NT2/D1 (cell line): ENCODE results near the gene CAMTA2.

Source experiments
- DNase-seq: peaks from one replicate; pipeline ENCODE4 v3.0.0-alpha.2; 2011; ENCODE audit warnings: low read depth, low spot score
- H3K27me3 ChIP-seq: 2 replicates; pipeline ENCODE4 v1.6.0; 2011; ENCODE audit warnings: mild to moderate bottlenecking; ENCODE audit not compliant: insufficient read length, insufficient read depth
- H3K36me3 ChIP-seq: 2 replicates; pipeline ENCODE4 v1.6.1; 2011; ENCODE audit warnings: mild to moderate bottlenecking, low read length, mixed read lengths; ENCODE audit not compliant: insufficient read depth, insufficient read length
- H3K4me1 ChIP-seq: 2 replicates; pipeline ENCODE4 v1.5.1; 2011; ENCODE audit not compliant: insufficient read depth, insufficient read length
- H3K4me3 ChIP-seq: 2 replicates; pipeline ENCODE4 v1.5.1; 2011; ENCODE audit warnings: low read depth; ENCODE audit not compliant: insufficient read length
- H3K9ac ChIP-seq: 2 replicates; pipeline ENCODE4 v1.6.0; 2011; ENCODE audit warnings: low read depth; ENCODE audit not compliant: insufficient read length
- H3K9me3 ChIP-seq: 2 replicates; pipeline ENCODE4 v1.5.1; 2011; ENCODE audit warnings: mild to moderate bottlenecking, low read length; ENCODE audit not compliant: insufficient read depth
- SUZ12 ChIP-seq: IDR thresholded peaks from 2 replicates; pipeline ENCODE4 v1.6.1; 2011; ENCODE audit not compliant: insufficient read length, insufficient read depth; ENCODE audit errors: extremely low read depth
- YY1 ChIP-seq: IDR thresholded peaks from 2 replicates; pipeline ENCODE4 v1.6.1; 2011; ENCODE audit not compliant: insufficient read length, insufficient read depth
- ZNF274 ChIP-seq: IDR thresholded peaks from 2 replicates; pipeline ENCODE4 v1.6.1; 2011; ENCODE audit warnings: mild to moderate bottlenecking, low read depth, low read length

Gene CAMTA2

GRCh38 chr17:4938688-4939545 is 48.6 kb downstream of the CAMTA2 start:
- Histone ChIP-seq H3K4me3 (peak overlapping the region; percentile 91), H3K4me1 (peaks cover 10% of the 10 kb centered on the region), H3K36me3 (peaks cover 65% of the 10 kb centered on the region), H3K27me3 (no peaks in the 10 kb centered on the region), H3K9ac (peak overlapping the region; percentile 99), H3K9me3 (no peaks in the 10 kb centered on the region)
- DNase-seq, result no peak
- TF ChIP-seq YY1 (no peak), ZNF274 (no peak), SUZ12 (no peak)

- peaks cover 57% of the 10 kb centered on the region for H3K36me3 ChIP-seq
- no peaks in the 10 kb centered on the region for H3K9me3 ChIP-seq
- peak overlapping the region; percentile 99 for H3K9ac ChIP-seq
- no peak for DNase-seq
- H3K4me1 ChIP-seq, result peaks cover 10% of the 10 kb centered on the region
- H3K27me3 ChIP-seq, result no peaks in the 10 kb centered on the region
- H3K4me3 ChIP-seq, result no peak overlapping the region
- no peak for TF ChIP-seq SUZ12
- TF ChIP-seq ZNF274, result no peak
- no peak for TF ChIP-seq YY1
These were observed 49.4 kb downstream of the CAMTA2 start for GRCh38 chr17:4938069-4938491.

GRCh38 chr17:4937553-4937952 is 49.9 kb downstream of the CAMTA2 start:
- TF ChIP-seq SUZ12, result no peak
- TF ChIP-seq ZNF274, result no peak
- TF ChIP-seq YY1, result no peak
- Histone ChIP-seq H3K9me3 (no peaks in the 10 kb centered on the region), H3K36me3 (peaks cover 55% of the 10 kb centered on the region), H3K9ac (no peak overlapping the region), H3K27me3 (no peaks in the 10 kb centered on the region), H3K4me1 (peaks cover 10% of the 10 kb centered on the region), H3K4me3 (no peak overlapping the region)
- no peak for DNase-seq

- Histone ChIP-seq H3K4me3 (no peak overlapping the region), H3K9ac (no peak overlapping the region), H3K36me3 (peaks cover 48% of the 10 kb centered on the region), H3K4me1 (peaks cover 10% of the 10 kb centered on the region), H3K27me3 (no peaks in the 10 kb centered on the region), H3K9me3 (no peaks in the 10 kb centered on the region)
- DNase-seq, result no peak
- TF ChIP-seq ZNF274, result no peak
- TF ChIP-seq SUZ12, result no peak
- TF ChIP-seq YY1, result no peak
These were observed 51.0 kb downstream of the CAMTA2 start for GRCh38 chr17:4936436-4936835.

GRCh38 chr17:4935650-4936049 is 51.8 kb downstream of the CAMTA2 start:
- Histone ChIP-seq H3K9me3 (no peaks in the 10 kb centered on the region), H3K4me1 (peaks cover 10% of the 10 kb centered on the region), H3K9ac (no peak overlapping the region), H3K4me3 (no peak overlapping the region), H3K36me3 (peaks cover 53% of the 10 kb centered on the region), H3K27me3 (no peaks in the 10 kb centered on the region)
- TF ChIP-seq SUZ12 (no peak), ZNF274 (no peak), YY1 (no peak)
- DNase-seq, result no peak

GRCh38 chr17:4934173-4934979 is 53.1 kb downstream of the CAMTA2 start:
- Histone ChIP-seq H3K9me3 (no peaks in the 10 kb centered on the region), H3K4me3 (no peak overlapping the region), H3K4me1 (peaks cover 10% of the 10 kb centered on the region), H3K36me3 (peaks cover 57% of the 10 kb centered on the region), H3K27me3 (no peaks in the 10 kb centered on the region), H3K9ac (no peak overlapping the region)
- no peak for TF ChIP-seq ZNF274
- TF ChIP-seq SUZ12, result no peak
- no peak for TF ChIP-seq YY1
- DNase-seq, result no peak

- Histone ChIP-seq H3K36me3 (peaks cover 55% of the 10 kb centered on the region), H3K27me3 (no peaks in the 10 kb centered on the region), H3K4me1 (peaks cover 7% of the 10 kb centered on the region), H3K9me3 (no peaks in the 10 kb centered on the region), H3K9ac (no peak overlapping the region), H3K4me3 (no peak overlapping the region)
- DNase-seq, result no peak
- TF ChIP-seq ZNF274, result no peak
- TF ChIP-seq SUZ12, result no peak
- no peak for TF ChIP-seq YY1
These were observed 53.8 kb downstream of the CAMTA2 start for GRCh38 chr17:4933646-4934045.
